Ovary (tissue), 3 donors: ENCODE results near the gene IL18R1.

Experiments
- CTCF ChIP-seq, 3 donors: fragments of 450-650 bp in 2 of 3; fragments of 200-600 bp in 1 of 3; IDR thresholded peaks; one replicate each; pipeline versions ENCODE4 v1.5.1 to v1.8.0; 2016 to 2022; ENCODE audit warnings: antibody characterized with exemption in 3 of 3, mild to moderate bottlenecking in 1 of 3
- POLR2A ChIP-seq: fragments of 450-650 bp; IDR thresholded peaks from one replicate; pipeline ENCODE4 v1.6.1; 2017; ENCODE audit warnings: antibody characterized with exemption, mild to moderate bottlenecking, moderate library complexity
- donor health status: DM: no; HTN: no; CAD: no.

DNA sequence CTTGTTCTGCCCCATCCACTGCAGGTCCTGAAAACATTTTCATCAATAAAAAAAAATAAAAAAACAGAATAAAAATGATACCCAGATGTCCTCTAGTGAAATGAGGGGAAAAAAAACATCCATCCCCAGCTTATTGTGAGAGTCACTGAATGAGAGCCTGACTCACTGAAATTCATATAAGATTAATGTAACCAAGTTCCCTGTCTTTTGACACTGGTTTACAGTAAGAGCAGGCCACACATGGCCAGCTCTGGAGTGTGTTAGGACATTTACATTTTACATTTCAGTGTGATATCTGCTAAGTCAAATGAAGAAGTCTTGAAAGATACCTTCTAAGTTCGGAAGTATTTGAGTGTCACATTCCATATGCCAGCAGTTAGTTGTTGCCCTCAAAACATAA, 21.1 kb upstream of the IL18R1 start:
- TF ChIP-seq POLR2A = no peak
- no peak for TF ChIP-seq CTCF (IDR thresholded peaks at IDR 0.05)
